ENCODE results near the gene LAMC3.

DNA sequence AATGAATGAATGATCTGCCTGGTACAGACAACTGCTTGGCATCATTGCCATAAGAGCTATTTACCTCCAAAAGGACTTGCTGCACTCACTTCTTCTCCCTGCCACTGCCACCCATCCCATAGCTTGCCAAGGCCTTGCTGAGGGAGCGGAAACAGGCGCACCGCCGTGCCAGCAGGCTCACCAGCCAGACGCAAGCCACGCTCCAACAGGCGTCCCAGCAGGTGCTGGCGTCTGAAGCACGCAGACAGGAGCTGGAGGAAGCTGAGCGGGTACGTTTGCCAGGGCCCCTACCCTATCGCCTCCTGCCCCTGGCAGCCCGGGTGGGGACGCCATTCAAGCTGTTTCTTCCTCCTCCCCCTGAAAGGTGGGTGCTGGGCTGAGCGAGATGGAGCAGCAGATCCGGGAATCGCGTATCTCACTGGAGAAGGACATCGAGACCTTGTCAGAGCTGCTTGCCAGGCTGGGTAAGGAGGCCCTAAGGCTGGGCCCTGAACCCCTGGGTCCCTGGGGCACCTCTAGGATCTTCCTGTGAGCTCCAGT is 78.5 kb downstream of the LAMC3 start:
- TF ChIP-seq POLR2A (IDR thresholded peaks at IDR 0.05; ENCODE audit: low read depth, low read length) (no peak), POLR2AphosphoS5 (IDR thresholded peaks at IDR 0.05; ENCODE audit: low read depth, low read length) (no peak), TAF1 (IDR thresholded peaks at IDR 0.05; ENCODE audit: borderline replicate concordance, low read depth, low read length) (no peak)

Measured in GM12892 (cell line).